Esophagus squamous epithelium (tissue), 4 donors: ENCODE results near the gene CCDC107.

ENCODE experiments used
- POLR2A ChIP-seq, 4 donors: fragments of 450-650 bp; IDR thresholded peaks; one replicate each; pipeline ENCODE4 v1.6.1; 2017; ENCODE audit warnings: antibody characterized with exemption in 4 of 4, mild to moderate bottlenecking in 4 of 4, moderate library complexity in 3 of 4
- TF ChIP-seq, protein P1 (sequence below), 6 experiments: fragments of 450-650 bp in 4 of 6; fragments of 200-600 bp in 2 of 6; sonication (generic) in 2 of 6; IDR thresholded peaks; one replicate each; pipeline ENCODE4 v1.5.1; 2016 to 2019; ENCODE audit warnings: antibody characterized with exemption in 6 of 6, mild to moderate bottlenecking in 4 of 6, moderate library complexity in 4 of 6

DNA sequence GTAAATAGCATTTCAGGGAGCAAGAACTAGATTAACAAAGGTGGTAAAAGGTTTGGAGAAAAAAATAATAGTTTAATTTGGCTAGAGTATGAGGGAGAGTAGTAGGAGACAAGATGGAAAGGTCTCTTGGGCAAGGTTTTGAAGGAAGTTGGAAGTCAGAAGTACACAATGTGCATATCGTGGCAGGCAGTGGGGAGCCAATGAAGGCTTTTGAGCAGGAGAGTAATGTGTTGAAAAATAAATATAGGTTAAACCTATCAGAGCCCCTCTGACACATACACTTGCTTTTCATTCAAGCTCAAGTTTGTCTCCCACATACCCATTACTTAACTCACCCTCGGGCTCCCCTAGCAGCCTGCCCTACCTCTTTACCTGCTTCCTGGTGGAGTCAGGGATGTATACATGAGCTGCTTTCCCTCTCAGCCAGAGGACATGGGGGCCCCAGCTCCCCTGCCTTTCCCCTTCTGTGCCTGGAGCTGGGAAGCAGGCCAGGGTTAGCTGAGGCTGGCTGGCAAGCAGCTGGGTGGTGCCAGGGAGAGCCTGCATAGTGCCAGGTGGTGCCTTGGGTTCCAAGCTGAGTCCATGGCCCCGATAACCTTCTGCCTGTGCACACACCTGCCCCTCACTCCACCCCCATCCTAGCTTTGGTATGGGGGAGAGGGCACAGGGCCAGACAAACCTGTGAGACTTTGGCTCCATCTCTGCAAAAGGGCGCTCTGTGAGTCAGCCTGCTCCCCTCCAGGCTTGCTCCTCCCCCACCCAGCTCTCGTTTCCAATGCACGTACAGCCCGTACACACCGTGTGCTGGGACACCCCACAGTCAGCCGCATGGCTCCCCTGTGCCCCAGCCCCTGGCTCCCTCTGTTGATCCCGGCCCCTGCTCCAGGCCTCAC lies 15.3 kb downstream of the CCDC107 start, which contains the start of gene CA9:
- TF ChIP-seq POLR2A (IDR thresholded peaks at IDR 0.05) = no peak
- TF ChIP-seq, protein P1, sequence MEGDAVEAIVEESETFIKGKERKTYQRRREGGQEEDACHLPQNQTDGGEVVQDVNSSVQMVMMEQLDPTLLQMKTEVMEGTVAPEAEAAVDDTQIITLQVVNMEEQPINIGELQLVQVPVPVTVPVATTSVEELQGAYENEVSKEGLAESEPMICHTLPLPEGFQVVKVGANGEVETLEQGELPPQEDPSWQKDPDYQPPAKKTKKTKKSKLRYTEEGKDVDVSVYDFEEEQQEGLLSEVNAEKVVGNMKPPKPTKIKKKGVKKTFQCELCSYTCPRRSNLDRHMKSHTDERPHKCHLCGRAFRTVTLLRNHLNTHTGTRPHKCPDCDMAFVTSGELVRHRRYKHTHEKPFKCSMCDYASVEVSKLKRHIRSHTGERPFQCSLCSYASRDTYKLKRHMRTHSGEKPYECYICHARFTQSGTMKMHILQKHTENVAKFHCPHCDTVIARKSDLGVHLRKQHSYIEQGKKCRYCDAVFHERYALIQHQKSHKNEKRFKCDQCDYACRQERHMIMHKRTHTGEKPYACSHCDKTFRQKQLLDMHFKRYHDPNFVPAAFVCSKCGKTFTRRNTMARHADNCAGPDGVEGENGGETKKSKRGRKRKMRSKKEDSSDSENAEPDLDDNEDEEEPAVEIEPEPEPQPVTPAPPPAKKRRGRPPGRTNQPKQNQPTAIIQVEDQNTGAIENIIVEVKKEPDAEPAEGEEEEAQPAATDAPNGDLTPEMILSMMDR (IDR thresholded peaks at IDR 0.05) = no peak
